ENCODE results near the gene RBM33.

- TF ChIP-seq CTCF (conservative IDR thresholded peaks at IDR 0.05; ENCODE audit: low read depth, low read length) (peak; percentile 85), RAD21 (IDR thresholded peaks at IDR 0.05; ENCODE audit: low read length) (peak; percentile 89), MAZ (IDR thresholded peaks at IDR 0.05; ENCODE audit: borderline replicate concordance, low read depth, low read length) (no peak), CHD1 (IDR thresholded peaks at IDR 0.05; ENCODE audit: low read depth, low read length) (no peak), CEBPB (IDR thresholded peaks at IDR 0.05; ENCODE audit: low read depth, low read length) (no peak), RFX5 (IDR thresholded peaks at IDR 0.05; ENCODE audit: low read depth, low read length) (no peak), MAFK (IDR thresholded peaks at IDR 0.05; ENCODE audit: low read depth, low read length) (no peak), POLR2A (IDR thresholded peaks at IDR 0.05; ENCODE audit: low read depth, low read length) (no peak), ELK1 (IDR thresholded peaks at IDR 0.05; ENCODE audit: borderline replicate concordance, low read depth, low read length) (no peak), NFE2L2 (IDR thresholded peaks at IDR 0.05; ENCODE audit: low read depth, low read length) (no peak), USF2 (IDR thresholded peaks at IDR 0.05; ENCODE audit: low read depth, low read length) (no peak)
Measured at GRCh38 chr7:155796381-155797261, 152.2 kb downstream of the RBM33 start.
